Left hindlimb (tissue), 1 donor: ENCODE data around the gene PRDX5.
A peak's percentile ranks its signal among the peaks of the same experiment; 100 is the strongest.

Experiments
- DNase-seq: peaks from one replicate; pipeline ENCODE4 v3.0.0-alpha.2; 2018

PRDX5 gene

DNA sequence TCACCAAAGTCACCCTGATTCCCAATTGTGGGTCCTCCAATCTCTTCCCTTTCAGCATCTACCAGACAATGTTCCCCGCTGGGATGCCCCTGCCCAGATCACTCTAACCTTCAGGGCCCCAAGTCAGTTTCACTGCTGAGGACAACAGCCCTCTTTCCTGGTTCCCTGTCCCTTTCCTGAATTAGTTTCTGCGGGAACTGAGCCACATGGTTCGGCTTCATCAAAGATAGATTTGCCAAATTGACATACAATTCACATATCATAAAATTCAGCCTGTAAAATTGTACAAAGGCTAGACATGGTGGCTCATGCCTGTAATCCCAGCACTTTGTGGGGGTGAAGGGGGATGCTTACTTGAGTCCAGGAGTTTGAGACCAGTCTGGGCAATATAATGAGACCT, 10.1 kb downstream of the PRDX5 start:
- no peak for DNase-seq

DNA sequence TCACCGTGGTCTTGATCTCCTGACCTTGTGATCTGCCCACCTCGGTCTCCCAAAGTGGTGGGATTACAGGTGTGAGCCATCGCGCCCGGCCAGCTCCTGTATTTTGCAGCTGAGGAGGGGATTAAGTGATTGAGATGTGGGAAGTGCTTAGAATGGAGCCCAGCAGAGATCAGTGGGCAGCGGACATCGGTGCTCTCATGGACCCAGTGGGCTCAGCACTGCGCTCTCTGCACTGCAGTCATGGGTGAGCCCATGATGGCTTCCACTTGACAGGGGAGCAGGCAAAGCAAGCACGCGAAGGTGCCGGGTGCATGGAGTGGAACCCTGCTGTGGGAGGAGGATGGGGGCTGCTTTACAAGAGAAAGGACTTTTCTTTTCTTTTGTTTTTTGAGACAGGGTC, 13.0 kb downstream of the PRDX5 start:
- DNase-seq, result no peak

DNA sequence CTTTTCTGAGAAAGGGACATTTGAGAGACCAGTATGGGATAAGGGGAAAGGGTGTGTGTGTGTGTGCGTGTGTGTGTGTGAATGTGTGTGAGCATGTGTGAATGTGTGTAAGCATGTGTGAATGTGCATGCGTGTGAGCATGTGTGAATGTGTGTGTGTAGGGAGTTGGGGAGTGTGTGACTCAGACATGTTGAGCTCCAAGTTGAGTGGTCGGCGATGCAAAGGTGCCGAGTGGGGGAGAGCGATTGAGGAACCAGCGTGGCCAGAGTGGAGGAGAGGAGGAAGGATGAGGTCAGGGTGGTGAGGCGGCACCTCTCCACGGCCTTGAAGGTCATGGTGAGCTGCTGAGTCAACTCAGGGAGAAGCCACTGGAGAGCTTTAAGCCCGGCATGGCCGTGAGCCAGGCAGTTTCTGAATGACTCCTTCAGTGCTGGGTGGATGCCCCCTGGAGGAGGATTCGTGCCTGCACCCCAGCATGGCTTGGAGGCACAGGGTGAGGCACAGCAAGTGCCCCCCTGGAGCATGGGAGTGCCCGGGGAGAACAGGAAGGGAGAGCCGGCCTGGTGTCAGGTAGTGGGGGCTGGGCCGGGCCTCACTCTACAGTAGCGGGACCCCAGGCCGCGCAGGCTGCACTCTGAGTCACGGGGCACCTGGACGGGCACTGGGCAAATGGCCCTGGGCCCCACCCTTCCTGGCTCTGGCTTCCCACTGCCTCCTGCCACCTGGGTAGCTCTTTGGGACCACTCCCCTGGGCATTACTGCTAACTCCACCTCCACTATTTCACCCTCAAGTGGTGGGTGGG, 13.8 kb downstream of the PRDX5 start:
- no peak for DNase-seq

DNA sequence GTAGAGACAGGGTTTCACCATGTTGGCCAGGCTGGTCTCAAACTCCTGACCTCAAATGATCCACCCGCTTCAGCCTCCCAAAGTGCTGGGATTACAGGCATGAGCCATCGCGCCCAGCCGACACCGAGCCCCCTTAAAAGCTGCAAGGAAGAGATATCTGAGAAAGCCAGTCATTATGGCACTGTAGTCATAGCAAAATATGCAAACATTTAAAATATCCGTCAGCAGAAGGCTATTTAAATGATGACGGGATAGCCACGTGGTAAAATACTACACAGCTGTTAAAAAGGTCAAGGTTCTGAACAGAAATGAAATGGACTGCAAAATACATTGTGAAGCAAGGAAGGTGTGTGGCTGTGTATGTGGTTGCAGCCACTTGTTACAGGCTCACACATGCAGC, 15.6 kb downstream of the PRDX5 start:
- no peak for DNase-seq

- DNase-seq, result no peak
Measured at GRCh38 chr11:64334764-64335735, 17.1 kb downstream of the PRDX5 start.

GRCh38 chr11:64337538-64338249, 19.8 kb downstream of the PRDX5 start:
- DNase-seq, result no peak

DNA sequence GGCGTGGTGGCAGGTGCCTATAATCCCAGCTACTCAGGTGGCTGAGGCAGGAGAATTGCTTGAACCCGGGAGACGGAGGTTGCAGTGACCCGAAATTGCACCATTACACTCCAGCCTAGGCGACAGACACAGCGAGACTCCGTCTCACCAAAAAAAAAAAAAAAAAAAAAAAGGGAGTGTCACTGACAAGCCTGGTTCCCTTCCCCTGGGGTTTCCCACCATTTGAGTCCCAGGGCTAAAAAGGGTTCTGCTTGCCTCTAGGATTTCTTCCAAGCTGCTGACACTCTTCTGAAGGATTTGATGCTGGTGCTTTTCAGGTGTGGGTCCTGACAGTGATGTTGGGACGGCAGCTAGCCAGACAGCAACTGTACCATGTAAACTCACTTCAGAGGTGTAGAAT, 20.8 kb downstream of the PRDX5 start:
- DNase-seq, result no peak

DNA sequence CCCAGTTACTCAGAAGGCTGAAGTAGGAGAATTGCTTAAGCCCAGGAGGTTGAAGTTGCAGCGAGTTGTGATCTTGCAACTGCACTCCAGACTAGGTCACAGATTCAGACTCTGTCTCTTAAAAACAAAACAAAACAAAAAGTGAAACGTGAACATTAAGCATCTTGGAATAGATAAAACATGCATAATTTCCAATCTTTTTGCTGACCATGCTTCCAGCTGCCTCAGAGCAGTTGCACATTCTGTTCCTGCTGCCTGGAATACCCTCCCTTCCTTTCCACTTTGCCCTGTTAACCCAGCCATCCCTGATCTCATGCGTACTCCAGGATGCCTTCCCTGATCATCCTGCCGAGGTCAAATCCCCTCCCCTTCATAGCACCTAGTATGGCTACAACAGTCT, 21.4 kb downstream of the PRDX5 start:
- DNase-seq, result no peak

DNA sequence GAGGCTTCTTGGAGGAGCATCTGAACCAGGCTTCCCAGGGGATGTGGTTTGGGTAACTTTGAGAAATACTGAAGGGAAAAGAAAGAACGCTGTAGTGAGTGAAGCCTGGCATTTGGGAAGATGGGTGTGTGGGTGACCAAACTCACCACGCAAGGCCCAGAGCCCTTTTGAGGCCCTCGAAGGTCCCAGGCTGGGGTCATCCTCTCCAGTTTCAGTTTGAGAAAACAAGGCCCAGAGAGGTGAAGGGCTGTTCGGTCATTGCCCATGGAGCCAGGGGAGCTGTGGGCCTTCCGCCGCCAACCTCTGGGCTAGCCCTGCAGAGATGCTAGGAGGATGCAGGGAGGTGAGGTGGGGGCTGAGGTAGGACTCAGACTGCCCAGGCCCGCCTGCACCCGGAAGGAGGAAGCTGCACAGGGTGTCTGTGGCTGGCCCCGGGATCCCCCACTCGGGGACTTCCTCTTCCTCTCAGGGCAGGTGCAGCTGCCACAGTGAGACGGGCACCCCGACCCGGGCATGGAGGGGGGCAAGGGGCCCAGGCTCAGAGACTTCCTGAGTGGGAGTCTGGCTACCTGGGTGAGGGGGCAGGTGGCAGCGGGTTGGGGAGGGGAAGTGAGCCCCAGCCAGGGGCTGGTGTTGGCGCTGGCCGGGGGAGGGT, 22.0 kb downstream of the PRDX5 start, which contains the start of gene CCDC88B:
Gene CCDC88B (plus strand): TSS at position 451 of the 655 bp plus-strand sequence. CDS start 63 bp downstream, at position 514.
- no peak for DNase-seq

- no peak for DNase-seq
Measured at GRCh38 chr11:64340671-64341335, 22.9 kb downstream of the PRDX5 start.

GRCh38 chr11:64341429-64341828, 23.5 kb downstream of the PRDX5 start:
- DNase-seq, result no peak

GRCh38 chr11:64341851-64342791, 24.2 kb downstream of the PRDX5 start:
- DNase-seq, result peak; percentile 87

- DNase-seq, result no peak
Measured at GRCh38 chr11:64342869-64343745, 25.2 kb downstream of the PRDX5 start.

DNA sequence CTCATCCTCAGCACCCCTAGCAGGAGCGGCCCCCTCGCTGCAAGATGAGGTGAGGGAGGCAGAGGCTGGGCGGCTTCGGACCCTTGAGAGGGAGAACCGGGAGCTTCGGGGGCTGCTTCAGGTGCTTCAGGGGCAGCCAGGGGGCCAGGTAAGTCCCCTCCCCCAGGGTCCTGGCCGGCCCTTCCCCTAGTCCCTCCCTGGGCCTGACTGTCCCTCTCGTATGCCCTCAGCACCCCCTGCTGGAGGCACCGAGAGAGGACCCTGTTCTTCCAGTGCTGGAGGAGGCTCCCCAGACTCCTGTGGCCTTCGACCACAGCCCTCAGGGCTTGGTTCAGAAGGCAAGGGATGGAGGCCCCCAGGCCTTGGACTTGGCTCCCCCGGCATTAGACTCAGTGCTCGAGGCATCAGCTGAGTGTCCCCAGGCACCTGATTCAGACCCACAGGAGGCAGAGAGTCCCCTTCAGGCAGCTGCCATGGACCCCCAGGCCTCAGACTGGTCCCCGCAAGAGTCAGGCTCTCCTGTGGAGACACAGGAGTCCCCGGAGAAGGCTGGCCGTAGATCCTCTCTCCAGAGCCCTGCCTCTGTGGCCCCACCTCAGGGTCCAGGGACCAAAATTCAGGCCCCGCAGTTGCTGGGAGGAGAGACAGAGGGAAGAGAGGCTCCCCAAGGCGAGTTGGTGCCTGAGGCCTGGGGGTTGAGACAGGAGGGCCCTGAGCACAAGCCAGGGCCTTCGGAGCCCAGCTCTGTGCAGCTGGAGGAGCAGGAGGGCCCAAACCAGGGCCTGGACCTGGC, 26.0 kb downstream of the PRDX5 start:
- DNase-seq, result no peak

DNA sequence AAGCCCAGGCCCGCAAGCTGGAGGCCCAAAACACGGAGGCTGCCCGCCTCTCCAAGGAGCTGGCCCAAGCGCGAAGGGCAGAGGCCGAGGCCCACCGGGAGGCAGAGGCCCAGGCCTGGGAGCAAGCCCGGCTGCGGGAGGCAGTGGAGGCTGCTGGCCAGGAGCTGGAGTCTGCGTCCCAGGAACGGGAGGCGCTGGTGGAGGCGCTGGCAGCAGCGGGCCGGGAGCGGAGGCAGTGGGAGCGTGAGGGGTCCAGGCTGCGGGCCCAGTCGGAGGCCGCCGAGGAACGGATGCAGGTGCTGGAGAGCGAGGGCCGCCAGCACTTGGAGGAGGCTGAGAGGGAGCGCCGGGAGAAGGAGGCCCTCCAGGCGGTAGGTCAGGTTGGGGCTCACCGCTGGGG, 26.9 kb downstream of the PRDX5 start:
- peak; percentile 61 for DNase-seq

DNA sequence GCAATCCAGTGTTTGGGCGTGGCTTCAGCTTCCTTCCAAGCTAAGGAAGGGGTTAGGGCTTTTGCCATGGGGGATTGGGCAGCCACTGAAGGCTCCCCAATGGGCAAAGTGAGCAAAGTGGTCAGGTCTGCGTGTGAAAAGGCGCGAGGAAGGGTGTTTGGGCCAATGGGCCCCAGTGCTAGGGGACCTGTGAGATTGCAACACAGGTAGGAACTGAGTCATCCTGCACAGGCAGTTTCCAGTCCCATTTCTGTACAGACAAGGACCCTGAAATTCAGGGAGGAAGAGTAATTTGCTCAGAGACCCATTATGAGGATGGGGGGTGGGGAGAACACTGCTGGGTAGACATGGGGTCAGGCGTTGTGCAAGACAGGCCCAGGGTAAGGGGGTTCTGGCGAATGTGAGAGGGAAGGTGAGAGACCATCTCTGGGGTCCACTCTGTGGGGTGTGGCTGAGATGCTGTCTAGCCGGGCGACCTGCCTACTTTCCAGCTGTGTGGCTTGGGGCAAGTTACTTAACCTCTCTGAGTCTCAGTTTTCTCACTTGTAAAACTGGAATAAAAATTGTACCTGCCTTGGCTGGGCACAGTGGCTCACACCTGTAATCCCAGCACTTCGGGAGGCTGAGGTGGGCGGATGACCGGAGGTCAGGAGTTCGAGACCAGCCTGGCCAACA, 29.4 kb downstream of the PRDX5 start:
- DNase-seq, result no peak

GRCh38 chr11:64348383-64349024, 30.6 kb downstream of the PRDX5 start:
- no peak for DNase-seq

DNA sequence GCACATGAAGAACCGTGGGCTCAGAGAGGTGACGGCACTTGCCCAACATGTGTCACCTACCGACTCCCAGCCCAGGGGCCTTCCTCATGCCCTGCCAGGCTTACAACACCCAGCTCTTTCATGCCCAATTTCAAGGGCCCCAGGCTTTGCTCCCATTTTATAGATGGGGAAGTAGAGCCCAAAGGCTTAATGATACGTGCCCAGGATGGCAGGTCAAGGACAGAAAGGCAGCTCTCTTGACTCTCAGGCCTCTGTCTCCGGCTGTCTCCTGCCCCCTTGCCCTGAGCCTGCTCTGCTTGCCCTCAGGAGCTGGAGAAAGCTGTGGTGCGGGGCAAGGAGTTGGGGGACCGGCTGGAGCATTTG, 31.1 kb downstream of the PRDX5 start:
- DNase-seq, result no peak
